ENCODE results near the gene IQCE. TPM values are rescaled to one million over a fixed set of nuclear protein-coding genes. Genes with fewer than 3 reads are reported as not detected.

The IQCE gene
- total and polyA plus RNA-seq, 2 experiments from 2014 or later = 18.0 to 41.4 TPM

- Histone ChIP-seq H3K9me3 (ENCODE audit: low read depth) (no peaks in the 10 kb centered on the region), H3K4me1 (ENCODE audit: low read depth) (no peaks in the 10 kb centered on the region), H3K4me3 (no peak overlapping the region), H3K27me3 (peaks cover 1% of the 10 kb centered on the region), H3K36me3 (no peaks in the 10 kb centered on the region), H3K27ac (no peak overlapping the region)
- TF ChIP-seq, protein P1, sequence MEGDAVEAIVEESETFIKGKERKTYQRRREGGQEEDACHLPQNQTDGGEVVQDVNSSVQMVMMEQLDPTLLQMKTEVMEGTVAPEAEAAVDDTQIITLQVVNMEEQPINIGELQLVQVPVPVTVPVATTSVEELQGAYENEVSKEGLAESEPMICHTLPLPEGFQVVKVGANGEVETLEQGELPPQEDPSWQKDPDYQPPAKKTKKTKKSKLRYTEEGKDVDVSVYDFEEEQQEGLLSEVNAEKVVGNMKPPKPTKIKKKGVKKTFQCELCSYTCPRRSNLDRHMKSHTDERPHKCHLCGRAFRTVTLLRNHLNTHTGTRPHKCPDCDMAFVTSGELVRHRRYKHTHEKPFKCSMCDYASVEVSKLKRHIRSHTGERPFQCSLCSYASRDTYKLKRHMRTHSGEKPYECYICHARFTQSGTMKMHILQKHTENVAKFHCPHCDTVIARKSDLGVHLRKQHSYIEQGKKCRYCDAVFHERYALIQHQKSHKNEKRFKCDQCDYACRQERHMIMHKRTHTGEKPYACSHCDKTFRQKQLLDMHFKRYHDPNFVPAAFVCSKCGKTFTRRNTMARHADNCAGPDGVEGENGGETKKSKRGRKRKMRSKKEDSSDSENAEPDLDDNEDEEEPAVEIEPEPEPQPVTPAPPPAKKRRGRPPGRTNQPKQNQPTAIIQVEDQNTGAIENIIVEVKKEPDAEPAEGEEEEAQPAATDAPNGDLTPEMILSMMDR (IDR thresholded peaks at IDR 0.05; ENCODE audit: low read depth, low read length) = no peak
- no peak for DNase-seq (ENCODE audit: low read depth in 1 of 2, low spot score in 1 of 2)
Measured at GRCh38 chr7:2511769-2512168, 47.0 kb upstream of the IQCE start.

GRCh38 chr7:2512179-2512661, 46.6 kb upstream of the IQCE start:
- TF ChIP-seq, protein P1 (IDR thresholded peaks at IDR 0.05; ENCODE audit: low read depth, low read length) = no peak

DNA sequence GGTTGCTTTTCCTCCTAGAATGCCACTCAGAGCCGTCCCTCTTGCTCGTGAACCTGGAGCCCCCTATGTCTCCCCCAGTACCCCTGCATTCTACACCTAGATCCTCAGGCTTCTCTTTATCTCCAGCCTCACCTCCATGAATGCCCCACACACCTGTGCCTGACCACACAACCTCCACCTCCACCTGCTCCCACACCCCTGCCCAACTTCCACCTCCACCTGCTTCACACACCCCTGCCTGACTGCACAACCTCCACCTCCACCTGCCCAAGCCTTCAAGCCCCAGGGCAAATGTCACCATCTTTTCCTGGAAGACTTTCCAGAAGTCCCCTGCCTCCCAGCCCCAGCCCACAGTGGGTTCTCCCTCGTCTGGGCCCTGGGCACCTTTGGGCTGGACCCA, 46.1 kb upstream of the IQCE start:
- Histone ChIP-seq H3K9me3 (ENCODE audit: low read depth) (no peaks in the 10 kb centered on the region), H3K4me1 (ENCODE audit: low read depth) (no peaks in the 10 kb centered on the region), H3K36me3 (no peaks in the 10 kb centered on the region), H3K4me3 (no peak overlapping the region), H3K27me3 (peaks cover 4% of the 10 kb centered on the region), H3K27ac (no peak overlapping the region)
- TF ChIP-seq, protein P1 (IDR thresholded peaks at IDR 0.05; ENCODE audit: low read depth, low read length) = no peak
- no peak for DNase-seq (ENCODE audit: low read depth in 1 of 2, low spot score in 1 of 2)

More at GRCh38 chr7:2512179-2512661, 46.6 kb upstream of the IQCE start:
- Histone ChIP-seq H3K4me1 (ENCODE audit: low read depth) (no peaks in the 10 kb centered on the region), H3K36me3 (no peaks in the 10 kb centered on the region), H3K27ac (no peak overlapping the region), H3K9me3 (ENCODE audit: low read depth) (no peaks in the 10 kb centered on the region), H3K4me3 (no peak overlapping the region), H3K27me3 (peaks cover 4% of the 10 kb centered on the region)
- DNase-seq (ENCODE audit: low read depth in 1 of 2, low spot score in 1 of 2) = no peak

DNA sequence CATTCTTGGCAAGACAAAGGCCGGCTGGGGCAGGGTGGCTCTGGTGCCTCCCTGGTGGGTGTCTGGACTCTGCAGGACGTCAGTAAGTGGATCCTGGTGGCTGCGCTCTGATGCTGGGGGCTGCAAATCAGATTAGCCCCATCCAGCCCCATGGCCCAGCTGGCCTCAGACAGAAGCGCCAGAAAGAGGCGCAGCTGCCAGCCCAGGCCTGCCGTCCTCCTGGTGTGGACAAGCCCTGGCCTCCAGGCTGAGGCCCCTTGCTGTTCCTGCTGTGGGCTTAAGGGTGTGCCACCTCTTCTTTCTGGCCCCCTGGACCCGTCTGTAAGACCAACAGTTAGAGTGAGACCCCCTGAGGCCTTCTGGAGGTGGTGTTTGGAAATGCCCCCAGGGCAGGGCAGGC, 45.1 kb upstream of the IQCE start:
- Histone ChIP-seq H3K36me3 (no peaks in the 10 kb centered on the region), H3K4me1 (ENCODE audit: low read depth) (no peaks in the 10 kb centered on the region), H3K27ac (no peak overlapping the region), H3K27me3 (peaks cover 14% of the 10 kb centered on the region), H3K4me3 (no peak overlapping the region), H3K9me3 (ENCODE audit: low read depth) (no peaks in the 10 kb centered on the region)
- DNase-seq (ENCODE audit: low read depth in 1 of 2, low spot score in 1 of 2) = no peak
- TF ChIP-seq, protein P1 (IDR thresholded peaks at IDR 0.05; ENCODE audit: low read depth, low read length) = no peak

DNA sequence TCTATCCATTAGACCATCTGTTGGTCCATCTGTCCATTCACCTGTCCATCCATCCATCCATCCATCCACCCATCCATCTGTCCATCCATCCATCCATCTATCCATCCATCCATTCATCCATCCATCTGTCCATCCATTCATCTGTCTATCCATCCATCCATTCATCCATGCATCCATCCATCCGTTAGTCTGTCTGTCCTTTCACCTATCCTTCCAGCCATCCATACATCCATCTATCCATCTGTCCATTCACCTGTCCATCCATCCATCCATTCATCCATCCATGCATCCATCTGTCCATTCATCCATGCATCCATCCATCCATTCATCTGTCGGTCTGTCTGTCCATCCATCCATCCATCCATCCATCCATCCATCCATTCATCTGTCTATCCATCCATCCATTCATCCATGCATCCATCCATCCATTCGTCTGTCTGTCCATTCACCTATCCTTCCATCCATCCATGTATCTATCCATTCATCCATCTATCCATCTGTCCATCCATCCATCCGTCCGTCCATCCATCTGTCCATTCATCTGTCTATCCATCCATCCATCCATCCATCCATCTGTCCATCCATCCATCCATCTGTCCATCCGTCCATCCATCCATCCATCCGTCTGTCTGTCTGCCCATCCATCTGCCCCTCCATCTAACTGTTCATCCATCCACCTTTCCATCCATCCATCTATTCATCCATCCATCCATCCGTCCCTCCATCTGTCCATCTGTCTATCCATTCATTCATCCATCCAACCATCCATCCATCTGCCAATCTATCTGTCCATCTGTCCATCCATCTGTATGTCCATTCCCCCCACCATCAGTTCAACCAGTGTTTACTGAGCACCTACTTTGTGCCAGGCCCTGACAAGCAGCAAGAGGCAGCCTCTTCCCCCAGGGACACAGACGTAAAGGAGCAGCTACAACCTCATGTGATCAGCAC, 44.0 kb upstream of the IQCE start:
- H3K27me3 ChIP-seq = peaks cover 20% of the 10 kb centered on the region
- no peak for DNase-seq (ENCODE audit: low read depth in 1 of 2, low spot score in 1 of 2)
- no peaks in the 10 kb centered on the region for H3K4me1 ChIP-seq (ENCODE audit: low read depth)
- no peak overlapping the region for H3K4me3 ChIP-seq
- no peaks in the 10 kb centered on the region for H3K36me3 ChIP-seq
- no peaks in the 10 kb centered on the region for H3K9me3 ChIP-seq (ENCODE audit: low read depth)
- H3K27ac ChIP-seq = no peak overlapping the region
- TF ChIP-seq, protein P1 (IDR thresholded peaks at IDR 0.05; ENCODE audit: low read depth, low read length) = no peak

Data from cardiac muscle cell (in vitro differentiated cells and primary cell).